HEK293 (cell line): Measurements from ENCODE around the gene NFIL3.

Source experiments
- SP7 ChIP-seq: fragments of 450-650 bp; formaldehyde crosslinking; IDR thresholded peaks from 2 replicates; pipeline ENCODE4 v1.5.1; 2016; ENCODE audit warnings: missing biosample characterization, missing genetic modification characterization
- YY1 ChIP-seq: fragments of 450-650 bp; formaldehyde crosslinking; IDR thresholded peaks from 2 replicates; pipeline ENCODE4 v1.5.1; 2018; ENCODE audit warnings: missing biosample characterization, missing genetic modification characterization
- ZBTB20 ChIP-seq: fragments of 450-650 bp; formaldehyde crosslinking; IDR thresholded peaks from 2 replicates; pipeline ENCODE4 v1.5.1; 2016; ENCODE audit warnings: missing biosample characterization, missing genetic modification characterization
- ZNF175 ChIP-seq: fragments of 450-650 bp; formaldehyde crosslinking; IDR thresholded peaks from 2 replicates; pipeline ENCODE4 v1.5.1; 2016; ENCODE audit warnings: missing biosample characterization, missing genetic modification characterization
- ZNF473 ChIP-seq: fragments of 450-650 bp; formaldehyde crosslinking; IDR thresholded peaks from 2 replicates; pipeline ENCODE4 v1.5.1; 2017; ENCODE audit warnings: missing biosample characterization, missing genetic modification characterization
- TF ChIP-seq, protein P1 (sequence below): fragments of 450-650 bp; formaldehyde crosslinking; IDR thresholded peaks from 2 replicates; pipeline ENCODE4 v1.5.1; 2016; ENCODE audit warnings: missing biosample characterization, missing genetic modification characterization
- TF ChIP-seq, protein P2 (sequence below): fragments of 450-650 bp; formaldehyde crosslinking; IDR thresholded peaks from 2 replicates; pipeline ENCODE4; 2016; ENCODE audit warnings: missing biosample characterization, missing genetic modification characterization
- TF ChIP-seq, protein P3 (sequence below): fragments of 450-650 bp; formaldehyde crosslinking; IDR thresholded peaks from 2 replicates; pipeline ENCODE4 v1.5.1; 2016; ENCODE audit warnings: missing biosample characterization, missing genetic modification characterization

DNA sequence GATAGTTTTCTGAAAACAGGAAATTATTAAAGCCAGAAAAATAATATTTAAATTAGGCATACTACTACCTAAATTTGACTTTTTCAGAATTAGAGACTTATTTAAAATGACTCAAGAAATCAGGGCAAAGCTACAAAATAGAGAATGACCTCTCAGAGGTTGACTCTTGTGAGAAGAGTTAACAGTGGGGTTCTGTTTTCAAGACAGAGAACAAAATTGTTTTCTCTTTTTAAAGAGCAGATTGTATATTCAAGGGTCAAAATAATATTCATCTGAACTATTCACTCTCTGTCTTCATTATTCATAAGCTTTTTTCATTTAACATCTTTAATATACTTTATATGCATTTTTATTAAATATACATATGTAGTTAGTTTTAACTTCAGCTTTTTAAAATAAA, 40.1 kb downstream of the NFIL3 start:
- TF ChIP-seq, protein P1, sequence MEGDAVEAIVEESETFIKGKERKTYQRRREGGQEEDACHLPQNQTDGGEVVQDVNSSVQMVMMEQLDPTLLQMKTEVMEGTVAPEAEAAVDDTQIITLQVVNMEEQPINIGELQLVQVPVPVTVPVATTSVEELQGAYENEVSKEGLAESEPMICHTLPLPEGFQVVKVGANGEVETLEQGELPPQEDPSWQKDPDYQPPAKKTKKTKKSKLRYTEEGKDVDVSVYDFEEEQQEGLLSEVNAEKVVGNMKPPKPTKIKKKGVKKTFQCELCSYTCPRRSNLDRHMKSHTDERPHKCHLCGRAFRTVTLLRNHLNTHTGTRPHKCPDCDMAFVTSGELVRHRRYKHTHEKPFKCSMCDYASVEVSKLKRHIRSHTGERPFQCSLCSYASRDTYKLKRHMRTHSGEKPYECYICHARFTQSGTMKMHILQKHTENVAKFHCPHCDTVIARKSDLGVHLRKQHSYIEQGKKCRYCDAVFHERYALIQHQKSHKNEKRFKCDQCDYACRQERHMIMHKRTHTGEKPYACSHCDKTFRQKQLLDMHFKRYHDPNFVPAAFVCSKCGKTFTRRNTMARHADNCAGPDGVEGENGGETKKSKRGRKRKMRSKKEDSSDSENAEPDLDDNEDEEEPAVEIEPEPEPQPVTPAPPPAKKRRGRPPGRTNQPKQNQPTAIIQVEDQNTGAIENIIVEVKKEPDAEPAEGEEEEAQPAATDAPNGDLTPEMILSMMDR (tag by site-specific recombination) = no peak
- TF ChIP-seq, protein P2, sequence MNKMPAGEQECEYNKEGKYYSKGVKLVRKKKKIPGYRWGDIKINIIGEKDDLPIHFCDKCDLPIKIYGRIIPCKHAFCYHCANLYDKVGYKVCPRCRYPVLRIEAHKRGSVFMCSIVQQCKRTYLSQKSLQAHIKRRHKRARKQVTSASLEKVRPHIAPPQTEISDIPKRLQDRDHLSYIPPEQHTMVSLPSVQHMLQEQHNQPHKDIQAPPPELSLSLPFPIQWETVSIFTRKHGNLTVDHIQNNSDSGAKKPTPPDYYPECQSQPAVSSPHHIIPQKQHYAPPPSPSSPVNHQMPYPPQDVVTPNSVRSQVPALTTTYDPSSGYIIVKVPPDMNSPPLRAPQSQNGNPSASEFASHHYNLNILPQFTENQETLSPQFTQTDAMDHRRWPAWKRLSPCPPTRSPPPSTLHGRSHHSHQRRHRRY (tag by site-specific recombination) = no peak
- no peak for TF ChIP-seq SP7 (tag by site-specific recombination)
- no peak for TF ChIP-seq YY1
- TF ChIP-seq ZBTB20 (tag by site-specific recombination) = no peak
- no peak for TF ChIP-seq ZNF473 (tag by site-specific recombination)
- TF ChIP-seq, protein P3, sequence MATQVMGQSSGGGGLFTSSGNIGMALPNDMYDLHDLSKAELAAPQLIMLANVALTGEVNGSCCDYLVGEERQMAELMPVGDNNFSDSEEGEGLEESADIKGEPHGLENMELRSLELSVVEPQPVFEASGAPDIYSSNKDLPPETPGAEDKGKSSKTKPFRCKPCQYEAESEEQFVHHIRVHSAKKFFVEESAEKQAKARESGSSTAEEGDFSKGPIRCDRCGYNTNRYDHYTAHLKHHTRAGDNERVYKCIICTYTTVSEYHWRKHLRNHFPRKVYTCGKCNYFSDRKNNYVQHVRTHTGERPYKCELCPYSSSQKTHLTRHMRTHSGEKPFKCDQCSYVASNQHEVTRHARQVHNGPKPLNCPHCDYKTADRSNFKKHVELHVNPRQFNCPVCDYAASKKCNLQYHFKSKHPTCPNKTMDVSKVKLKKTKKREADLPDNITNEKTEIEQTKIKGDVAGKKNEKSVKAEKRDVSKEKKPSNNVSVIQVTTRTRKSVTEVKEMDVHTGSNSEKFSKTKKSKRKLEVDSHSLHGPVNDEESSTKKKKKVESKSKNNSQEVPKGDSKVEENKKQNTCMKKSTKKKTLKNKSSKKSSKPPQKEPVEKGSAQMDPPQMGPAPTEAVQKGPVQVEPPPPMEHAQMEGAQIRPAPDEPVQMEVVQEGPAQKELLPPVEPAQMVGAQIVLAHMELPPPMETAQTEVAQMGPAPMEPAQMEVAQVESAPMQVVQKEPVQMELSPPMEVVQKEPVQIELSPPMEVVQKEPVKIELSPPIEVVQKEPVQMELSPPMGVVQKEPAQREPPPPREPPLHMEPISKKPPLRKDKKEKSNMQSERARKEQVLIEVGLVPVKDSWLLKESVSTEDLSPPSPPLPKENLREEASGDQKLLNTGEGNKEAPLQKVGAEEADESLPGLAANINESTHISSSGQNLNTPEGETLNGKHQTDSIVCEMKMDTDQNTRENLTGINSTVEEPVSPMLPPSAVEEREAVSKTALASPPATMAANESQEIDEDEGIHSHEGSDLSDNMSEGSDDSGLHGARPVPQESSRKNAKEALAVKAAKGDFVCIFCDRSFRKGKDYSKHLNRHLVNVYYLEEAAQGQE (tag by site-specific recombination) = no peak
- no peak for TF ChIP-seq ZNF175 (tag by site-specific recombination)
